ENCODE data around the gene PTPN18. TPM values are rescaled to one million over a fixed set of nuclear protein-coding genes. Genes with fewer than 3 reads are reported as not detected.

PTPN18 gene
- total RNA-seq, 2 donors from 2014 or later: 61.7 to 156 TPM

GRCh38 chr2:130365963-130366362, 10.1 kb downstream of the PTPN18 start:
- Histone ChIP-seq H3K9me3 (no peaks in the 10 kb centered on the region), H3K27me3 (no peaks in the 10 kb centered on the region), H3K36me3 (replicated peaks in 1 of 2; ENCODE audit: insufficient read depth in 1 of 2, low read depth in 2 of 2) (peaks cover 0 to 2% of the 10 kb centered on the region in 2 donors), H3K4me3 (no peak overlapping the region), H3K4me1 (peaks cover 6% of the 10 kb centered on the region), H3K27ac (no peak overlapping the region)
- whole genome bisulfite sequencing, 2 donors: 68 to 75% methylated on average over 2 of the region's 2 CpGs
- TF ChIP-seq CTCF (IDR thresholded peaks at IDR 0.05) (no peak), POLR2A (IDR thresholded peaks at IDR 0.05) (no peak)
- ATAC-seq (no peak), DNase-seq (no peak)
- intact Hi-C loops (cut with DNase I): no loop called here

GRCh38 chr2:130366720-130367119, 10.9 kb downstream of the PTPN18 start:
- TF ChIP-seq POLR2A (IDR thresholded peaks at IDR 0.05): no peak
- no peak for TF ChIP-seq CTCF (IDR thresholded peaks at IDR 0.05)
- no peak for ATAC-seq
- Histone ChIP-seq H3K4me1 (peaks cover 13% of the 10 kb centered on the region), H3K27me3 (no peaks in the 10 kb centered on the region), H3K36me3 (replicated peaks in 1 of 2; ENCODE audit: insufficient read depth in 1 of 2, low read depth in 2 of 2) (peaks cover 0 to 2% of the 10 kb centered on the region in 2 donors), H3K9me3 (no peaks in the 10 kb centered on the region), H3K4me3 (no peak overlapping the region), H3K27ac (no peak overlapping the region)
- DNase-seq: peak in 1 of 4 donors; percentile 47
- WGBS, 2 donors: 19 to 33% methylated on average over 1 of the region's 1 CpG
- intact Hi-C loops (cut with DNase I): no loop called here

GRCh38 chr2:130368786-130369185, 12.9 kb downstream of the PTPN18 start:
- Histone ChIP-seq H3K4me1 (peaks cover 24% of the 10 kb centered on the region), H3K27ac (no peak overlapping the region), H3K9me3 (no peaks in the 10 kb centered on the region), H3K36me3 (replicated peaks in 1 of 2; ENCODE audit: insufficient read depth in 1 of 2, low read depth in 2 of 2) (peaks cover 0 to 2% of the 10 kb centered on the region in 2 donors), H3K4me3 (no peak overlapping the region), H3K27me3 (no peaks in the 10 kb centered on the region)
- ATAC-seq (no peak), DNase-seq (no peak)
- intact Hi-C loops (cut with DNase I): no loop called here
- 91 to 93% methylated on average over 5 of the region's 5 CpGs for WGBS, 2 donors
- TF ChIP-seq POLR2A (IDR thresholded peaks at IDR 0.05) (no peak), CTCF (IDR thresholded peaks at IDR 0.05) (no peak)

GRCh38 chr2:130369311-130369964, 13.6 kb downstream of the PTPN18 start:
- DNase-seq (no peak), ATAC-seq (no peak)
- Histone ChIP-seq H3K27ac (no peak overlapping the region), H3K9me3 (no peaks in the 10 kb centered on the region), H3K27me3 (no peaks in the 10 kb centered on the region), H3K4me3 (no peak overlapping the region), H3K36me3 (replicated peaks in 1 of 2; ENCODE audit: insufficient read depth in 1 of 2, low read depth in 2 of 2) (peaks cover 0 to 2% of the 10 kb centered on the region in 2 donors), H3K4me1 (peaks cover 30% of the 10 kb centered on the region)
- TF ChIP-seq CTCF (IDR thresholded peaks at IDR 0.05): no peak
- intact Hi-C loops (cut with DNase I): no loop called here

- peaks cover 0 to 2% of the 10 kb centered on the region in 2 donors for H3K36me3 ChIP-seq (replicated peaks in 1 of 2; ENCODE audit: insufficient read depth in 1 of 2, low read depth in 2 of 2)
- intact Hi-C loops (cut with DNase I): no loop called here
- no peak overlapping the region for H3K4me3 ChIP-seq
- peaks cover 30% of the 10 kb centered on the region for H3K4me1 ChIP-seq
- WGBS, 2 donors: 94 to 95% methylated on average over 5 of the region's 5 CpGs
- H3K9me3 ChIP-seq: no peaks in the 10 kb centered on the region
- DNase-seq: no peak
- H3K27me3 ChIP-seq: no peaks in the 10 kb centered on the region
- no peak for ATAC-seq
- H3K27ac ChIP-seq: no peak overlapping the region
- TF ChIP-seq POLR2A (IDR thresholded peaks at IDR 0.05): no peak
- no peak for TF ChIP-seq CTCF (IDR thresholded peaks at IDR 0.05)
Observed at GRCh38 chr2:130369965-130370341, 14.1 kb downstream of the PTPN18 start.
